ENCODE results near the gene ZBTB47. TPM values are rescaled to one million over a fixed set of nuclear protein-coding genes. Genes with fewer than 3 reads are reported as not detected.

The ZBTB47 gene
- total RNA-seq, 1 donor from 2014 or later = 38.8 TPM

- peaks cover 44% of the 10 kb centered on the region for H3K4me1 Mint-ChIP-seq (ENCODE audit: low read depth)
- H3K27me3 Mint-ChIP-seq (ENCODE audit: low read depth) = no peaks in the 10 kb centered on the region
- peak overlapping the region; percentile 19 for H3K4me3 Mint-ChIP-seq (ENCODE audit: unreplicated experiment)
- no peak for TF ChIP-seq CTCF (IDR thresholded peaks at IDR 0.05)
- H3K9me3 Mint-ChIP-seq (ENCODE audit: low read depth) = no peaks in the 10 kb centered on the region
- peaks cover 14% of the 10 kb centered on the region for H3K36me3 Mint-ChIP-seq (ENCODE audit: low read depth)
- no peak for DNase-seq (ENCODE audit: low spot score)
- H3K27ac Mint-ChIP-seq (ENCODE audit: unreplicated experiment) = peak overlapping the region; percentile 60
Measured at GRCh38 chr3:42655980-42656679, 2.6 kb downstream of the ZBTB47 start.

- Mint-ChIP-seq H3K27me3 (ENCODE audit: low read depth) (no peaks in the 10 kb centered on the region), H3K4me3 (ENCODE audit: unreplicated experiment) (no peak overlapping the region), H3K9me3 (ENCODE audit: low read depth) (no peaks in the 10 kb centered on the region), H3K36me3 (ENCODE audit: low read depth) (peaks cover 18% of the 10 kb centered on the region), H3K4me1 (ENCODE audit: low read depth) (peaks cover 36% of the 10 kb centered on the region), H3K27ac (ENCODE audit: unreplicated experiment) (no peak overlapping the region)
- TF ChIP-seq CTCF (IDR thresholded peaks at IDR 0.05) = no peak
- DNase-seq (ENCODE audit: low spot score) = no peak
Measured at GRCh38 chr3:42656680-42657610, 3.4 kb downstream of the ZBTB47 start.

- peaks cover 18% of the 10 kb centered on the region for H3K36me3 Mint-ChIP-seq (ENCODE audit: low read depth)
- no peak for DNase-seq (ENCODE audit: low spot score)
- H3K27me3 Mint-ChIP-seq (ENCODE audit: low read depth) = no peaks in the 10 kb centered on the region
- TF ChIP-seq CTCF (IDR thresholded peaks at IDR 0.05) = no peak
- no peaks in the 10 kb centered on the region for H3K9me3 Mint-ChIP-seq (ENCODE audit: low read depth)
- H3K4me3 Mint-ChIP-seq (ENCODE audit: unreplicated experiment) = no peak overlapping the region
- H3K27ac Mint-ChIP-seq (ENCODE audit: unreplicated experiment) = no peak overlapping the region
- peaks cover 29% of the 10 kb centered on the region for H3K4me1 Mint-ChIP-seq (ENCODE audit: low read depth)
Measured at GRCh38 chr3:42657675-42658074, 4.2 kb downstream of the ZBTB47 start.

- no peaks in the 10 kb centered on the region for H3K9me3 Mint-ChIP-seq (ENCODE audit: low read depth)
- peaks cover 18% of the 10 kb centered on the region for H3K36me3 Mint-ChIP-seq (ENCODE audit: low read depth)
- no peak for DNase-seq (ENCODE audit: low spot score)
- no peak for TF ChIP-seq CTCF (IDR thresholded peaks at IDR 0.05)
- H3K27ac Mint-ChIP-seq (ENCODE audit: unreplicated experiment) = no peak overlapping the region
- H3K27me3 Mint-ChIP-seq (ENCODE audit: low read depth) = no peaks in the 10 kb centered on the region
- H3K4me1 Mint-ChIP-seq (ENCODE audit: low read depth) = peaks cover 23% of the 10 kb centered on the region
- no peak overlapping the region for H3K4me3 Mint-ChIP-seq (ENCODE audit: unreplicated experiment)
Measured at GRCh38 chr3:42658091-42658770, 4.7 kb downstream of the ZBTB47 start.

All from chondrocyte (in vitro differentiated cells).